HG02852 (cell line): ENCODE results near the gene CTSF.
"Not testable (repeated sequence)": the region's sequence is repeated elsewhere in the genome, so short reads cannot be mapped to it uniquely, and the experiment has no call there.

Experiments
- ATAC-seq: cut with Tn5 transposase; IDR thresholded peaks from one replicate; pipeline ENCODE4 v1.9.1; 2021; ENCODE audit warnings: mild to moderate bottlenecking, moderate library complexity; ENCODE audit not compliant: unreplicated experiment

CTSF gene

GRCh38 chr11:66559866-66560676 is 8.3 kb downstream of the CTSF start:
- ATAC-seq: no peak

- no peak for ATAC-seq
Measured at GRCh38 chr11:66559142-66559865, 9.1 kb downstream of the CTSF start.

- ATAC-seq: no peak
Measured at GRCh38 chr11:66557733-66558326, 10.6 kb downstream of the CTSF start.

- no peak for ATAC-seq
Measured at GRCh38 chr11:66556086-66556485, 12.3 kb downstream of the CTSF start.

GRCh38 chr11:66555416-66555815 is 13.0 kb downstream of the CTSF start:
- no peak for ATAC-seq

GRCh38 chr11:66554602-66555001 is 13.8 kb downstream of the CTSF start:
- ATAC-seq: no peak

GRCh38 chr11:66550887-66551286 is 17.5 kb downstream of the CTSF start:
- ATAC-seq: no peak

GRCh38 chr11:66549696-66550095 is 18.7 kb downstream of the CTSF start:
- ATAC-seq: no peak

- ATAC-seq: no peak
Measured at GRCh38 chr11:66548774-66549630, 19.4 kb downstream of the CTSF start.

GRCh38 chr11:66548041-66548440 is 20.4 kb downstream of the CTSF start:
- no peak for ATAC-seq

GRCh38 chr11:66547662-66548009 is 20.8 kb downstream of the CTSF start:
- no peak for ATAC-seq

- ATAC-seq: no peak
Measured at GRCh38 chr11:66546966-66547661, 21.3 kb downstream of the CTSF start.

GRCh38 chr11:66546368-66546965 is 21.9 kb downstream of the CTSF start, which contains the start of gene ACTN3:
Gene ACTN3, plus strand, starts transcription at chr11:66546903. Its CDS starts 35 bp downstream, at chr11:66546938.
- no peak for ATAC-seq

GRCh38 chr11:66545701-66546367 is 22.6 kb downstream of the CTSF start, which contains the start of gene ZDHHC24:
Gene ZDHHC24, minus strand, starts transcription at chr11:66546048. Its CDS starts 45 bp downstream, at chr11:66546003.
- peak; percentile 88 for ATAC-seq

GRCh38 chr11:66544952-66545351 is 23.5 kb downstream of the CTSF start:
- not testable (repeated sequence) for ATAC-seq

- ATAC-seq: no peak
Measured at GRCh38 chr11:66543263-66544107, 24.9 kb downstream of the CTSF start.

- no peak for ATAC-seq
Measured at GRCh38 chr11:66542362-66542761, 26.0 kb downstream of the CTSF start.

GRCh38 chr11:66541892-66542291 is 26.5 kb downstream of the CTSF start:
- ATAC-seq: no peak
